SJCRH30 (cell line): ENCODE results near the gene PBX3. TPM values are rescaled to one million over a fixed set of nuclear protein-coding genes. Genes with fewer than 3 reads are reported as not detected.

Experiments
- DNase-seq, 2 experiments: peaks; one replicate each; pipeline ENCODE4 v3.0.0-alpha.2; 2015 to 2020
- H3K27ac ChIP-seq: fragments of 250-450 bp; sonication (Bioruptor Pico); 2 replicates; pipeline ENCODE4 v1.5.1; 2020; ENCODE audit warnings: mild to moderate bottlenecking, moderate library complexity
- H3K27me3 ChIP-seq: fragments of 250-450 bp; sonication (Bioruptor Pico); 2 replicates; pipeline ENCODE4 v1.5.1; 2020; ENCODE audit warnings: mild to moderate bottlenecking, moderate library complexity
- H3K36me3 ChIP-seq: fragments of 250-450 bp; sonication (Bioruptor Pico); 2 replicates; pipeline ENCODE4 v1.5.1; 2020; ENCODE audit warnings: mild to moderate bottlenecking, moderate library complexity
- H3K4me1 ChIP-seq: fragments of 250-450 bp; sonication (Bioruptor Pico); 2 replicates; pipeline ENCODE4 v1.5.1; 2020; ENCODE audit warnings: mild to moderate bottlenecking, moderate library complexity
- H3K4me3 ChIP-seq: fragments of 250-450 bp; sonication (Bioruptor Pico); 2 replicates; pipeline ENCODE4 v1.5.1; 2020; ENCODE audit warnings: mild to moderate bottlenecking, moderate library complexity
- H3K9me3 ChIP-seq: fragments of 250-450 bp; sonication (Bioruptor Pico); replicated peaks from 2 replicates; pipeline ENCODE4 v1.5.1; 2020; ENCODE audit warnings: mild to moderate bottlenecking, moderate library complexity
- total RNA-seq: library from RNA; depleted of rRNA; stranded (reverse); fragments of >200 nt; shearing (Covaris generic); gene quantifications from 2 replicates; pipeline ENCODE4 v1.2.3, GENCODE V29; 2014

PBX3 gene
- total RNA-seq, 1 experiment from 2014 or later: 75.9 TPM

GRCh38 chr9:125912667-125913066 is 165.5 kb downstream of the PBX3 start:
- DNase-seq: no peak
- Histone ChIP-seq H3K9me3 (no peaks in the 10 kb centered on the region), H3K4me3 (no peak overlapping the region), H3K27ac (no peak overlapping the region), H3K27me3 (no peaks in the 10 kb centered on the region), H3K4me1 (peaks cover 5% of the 10 kb centered on the region; the same call in 1 of the 2 replicates), H3K36me3 (0 out of 2 replicates have a peak, but pooled peaks cover 5% of the 10 kb centered on the region)

- no peak overlapping the region for H3K4me3 ChIP-seq
- 0 out of 2 replicates have a peak, but pooled peaks cover 5% of the 10 kb centered on the region for H3K36me3 ChIP-seq
- no peaks in the 10 kb centered on the region for H3K27me3 ChIP-seq
- H3K9me3 ChIP-seq: no peaks in the 10 kb centered on the region
- DNase-seq: no peak
- H3K4me1 ChIP-seq: peaks cover 5% of the 10 kb centered on the region; the same call in 1 of the 2 replicates
- no peak overlapping the region for H3K27ac ChIP-seq
Observed at GRCh38 chr9:125913551-125913950, 166.4 kb downstream of the PBX3 start.

DNA sequence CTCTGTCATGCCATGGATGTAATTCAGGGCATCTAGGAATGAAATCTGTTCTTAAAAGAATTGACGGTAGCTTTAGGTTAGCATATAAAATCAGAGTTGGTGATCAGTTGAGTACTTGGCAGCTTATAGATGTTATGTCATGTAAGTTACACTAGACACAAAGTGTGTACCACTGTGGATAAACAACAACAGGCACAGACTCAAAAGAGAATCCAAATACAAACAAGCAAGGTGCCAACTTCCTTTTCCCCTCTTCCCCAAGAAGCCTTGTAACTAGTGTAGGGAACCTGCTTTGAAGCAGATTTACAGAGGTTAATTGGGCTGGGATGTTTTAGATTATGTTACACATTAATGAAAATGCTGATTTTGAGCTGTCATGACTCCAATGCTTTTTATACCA is 167.2 kb downstream of the PBX3 start:
- Histone ChIP-seq H3K27me3 (no peaks in the 10 kb centered on the region), H3K4me3 (no peak overlapping the region), H3K4me1 (peaks cover 5% of the 10 kb centered on the region; the same call in 1 of the 2 replicates), H3K9me3 (no peaks in the 10 kb centered on the region), H3K36me3 (0 out of 2 replicates have a peak, but pooled peaks cover 5% of the 10 kb centered on the region), H3K27ac (no peak overlapping the region)
- DNase-seq: no peak

DNA sequence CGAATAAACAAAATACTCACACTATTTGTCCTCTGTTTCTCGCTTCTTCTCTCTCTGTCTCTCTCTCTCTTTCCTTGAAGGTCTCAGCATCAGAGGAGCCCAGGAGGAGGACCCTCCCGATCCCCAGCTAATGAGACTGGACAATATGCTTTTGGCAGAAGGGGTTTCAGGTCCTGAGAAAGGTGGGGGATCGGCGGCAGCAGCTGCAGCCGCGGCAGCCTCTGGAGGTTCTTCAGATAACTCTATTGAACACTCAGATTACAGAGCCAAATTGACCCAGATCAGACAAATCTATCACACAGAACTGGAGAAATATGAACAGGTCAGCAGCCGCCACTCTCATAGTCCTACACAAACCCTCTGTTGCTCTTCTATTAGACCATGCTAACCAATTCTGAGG is 168.4 kb downstream of the PBX3 start:
- H3K36me3 ChIP-seq: 0 out of 2 replicates have a peak, but pooled peaks cover 5% of the 10 kb centered on the region
- no peaks in the 10 kb centered on the region for H3K9me3 ChIP-seq
- H3K27ac ChIP-seq: no peak overlapping the region
- H3K27me3 ChIP-seq: no peaks in the 10 kb centered on the region
- H3K4me1 ChIP-seq: peaks cover 5% of the 10 kb centered on the region; the same call in 1 of the 2 replicates
- DNase-seq: no peak
- no peak overlapping the region for H3K4me3 ChIP-seq

- no peak overlapping the region for H3K27ac ChIP-seq
- H3K9me3 ChIP-seq: no peaks in the 10 kb centered on the region
- no peak for DNase-seq
- no peaks in the 10 kb centered on the region for H3K27me3 ChIP-seq
- H3K36me3 ChIP-seq: peaks cover 12% of the 10 kb centered on the region; the same call in 1 of the 2 replicates
- H3K4me3 ChIP-seq: no peak overlapping the region
- no peaks in the 10 kb centered on the region for H3K4me1 ChIP-seq
Observed at GRCh38 chr9:125919565-125919964, 172.4 kb downstream of the PBX3 start.

GRCh38 chr9:125920402-125920801 is 173.2 kb downstream of the PBX3 start:
- H3K36me3 ChIP-seq: peaks cover 13% of the 10 kb centered on the region; the same call in 1 of the 2 replicates
- DNase-seq: no peak
- no peaks in the 10 kb centered on the region for H3K27me3 ChIP-seq
- no peak overlapping the region for H3K27ac ChIP-seq
- H3K4me1 ChIP-seq: no peaks in the 10 kb centered on the region
- no peak overlapping the region for H3K4me3 ChIP-seq
- no peaks in the 10 kb centered on the region for H3K9me3 ChIP-seq

- no peaks in the 10 kb centered on the region for H3K9me3 ChIP-seq
- H3K27me3 ChIP-seq: no peaks in the 10 kb centered on the region
- no peaks in the 10 kb centered on the region for H3K4me1 ChIP-seq
- no peak overlapping the region for H3K27ac ChIP-seq
- H3K36me3 ChIP-seq: peaks cover 8% of the 10 kb centered on the region; the same call in 1 of the 2 replicates
- DNase-seq: no peak
- H3K4me3 ChIP-seq: no peak overlapping the region
Observed at GRCh38 chr9:125922854-125923253, 175.7 kb downstream of the PBX3 start.

- Histone ChIP-seq H3K27me3 (no peaks in the 10 kb centered on the region), H3K4me1 (no peaks in the 10 kb centered on the region), H3K9me3 (no peaks in the 10 kb centered on the region), H3K4me3 (no peak overlapping the region), H3K36me3 (peaks cover 8% of the 10 kb centered on the region; the same call in 1 of the 2 replicates), H3K27ac (no peak overlapping the region)
- DNase-seq: no peak
Observed at GRCh38 chr9:125924351-125924750, 177.2 kb downstream of the PBX3 start.

DNA sequence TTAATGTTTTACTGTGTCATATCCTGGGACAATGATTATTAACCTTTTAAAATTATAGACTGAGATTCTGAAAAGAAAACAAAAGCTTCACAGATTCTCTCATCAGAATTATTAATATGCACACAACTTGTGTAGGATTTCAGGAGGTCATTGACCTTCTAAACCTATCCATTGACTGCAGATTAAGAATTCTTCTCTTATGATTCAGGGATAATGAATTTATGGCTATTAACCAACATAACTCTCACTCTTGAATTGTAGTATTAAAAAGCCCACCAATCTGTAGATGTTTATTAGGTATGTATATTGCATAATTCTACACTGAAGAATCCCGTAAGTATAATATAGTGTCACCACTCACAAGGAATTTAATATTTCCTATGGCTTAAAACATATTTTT is 179.8 kb downstream of the PBX3 start:
- H3K4me3 ChIP-seq: no peak overlapping the region
- no peak for DNase-seq
- H3K27ac ChIP-seq: no peak overlapping the region
- no peaks in the 10 kb centered on the region for H3K27me3 ChIP-seq
- H3K4me1 ChIP-seq: peaks cover 6% of the 10 kb centered on the region
- H3K9me3 ChIP-seq: no peaks in the 10 kb centered on the region
- H3K36me3 ChIP-seq: peaks cover 10% of the 10 kb centered on the region

GRCh38 chr9:125929846-125930245 is 182.7 kb downstream of the PBX3 start:
- peaks cover 13% of the 10 kb centered on the region for H3K36me3 ChIP-seq
- H3K4me1 ChIP-seq: peaks cover 7% of the 10 kb centered on the region
- H3K4me3 ChIP-seq: no peak overlapping the region
- no peaks in the 10 kb centered on the region for H3K27me3 ChIP-seq
- DNase-seq: no peak
- no peak overlapping the region for H3K27ac ChIP-seq
- no peaks in the 10 kb centered on the region for H3K9me3 ChIP-seq

DNA sequence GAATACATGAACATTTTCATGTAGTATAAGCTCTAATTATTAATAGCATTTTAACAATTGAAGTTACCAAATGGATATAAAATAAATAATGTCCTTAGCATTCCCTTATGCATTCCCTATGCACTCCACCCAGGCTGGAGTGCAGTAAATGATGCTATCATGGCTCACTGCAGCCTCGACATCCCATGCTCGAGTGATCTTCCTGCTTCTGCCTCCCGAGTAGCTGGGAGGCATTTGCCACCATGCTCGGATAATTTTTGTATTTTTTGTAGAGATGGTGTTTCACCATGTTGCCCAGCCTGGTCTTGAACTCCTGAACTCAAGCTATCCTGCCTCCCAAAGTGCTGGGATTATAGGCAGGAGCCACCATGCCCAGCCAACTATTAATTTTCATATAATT is 184.0 kb downstream of the PBX3 start:
- H3K4me3 ChIP-seq: no peak overlapping the region
- H3K9me3 ChIP-seq: no peaks in the 10 kb centered on the region
- no peaks in the 10 kb centered on the region for H3K27me3 ChIP-seq
- H3K36me3 ChIP-seq: peaks cover 22% of the 10 kb centered on the region
- H3K4me1 ChIP-seq: peaks cover 7% of the 10 kb centered on the region
- DNase-seq: no peak
- no peak overlapping the region for H3K27ac ChIP-seq

- peak; percentile 49 to 62 for DNase-seq
- no peaks in the 10 kb centered on the region for H3K9me3 ChIP-seq
- H3K4me1 ChIP-seq: peaks cover 7% of the 10 kb centered on the region
- no peaks in the 10 kb centered on the region for H3K27me3 ChIP-seq
- no peak overlapping the region for H3K27ac ChIP-seq
- H3K4me3 ChIP-seq: no peak overlapping the region
- H3K36me3 ChIP-seq: peaks cover 30% of the 10 kb centered on the region
Observed at GRCh38 chr9:125932012-125932411, 184.8 kb downstream of the PBX3 start.

DNA sequence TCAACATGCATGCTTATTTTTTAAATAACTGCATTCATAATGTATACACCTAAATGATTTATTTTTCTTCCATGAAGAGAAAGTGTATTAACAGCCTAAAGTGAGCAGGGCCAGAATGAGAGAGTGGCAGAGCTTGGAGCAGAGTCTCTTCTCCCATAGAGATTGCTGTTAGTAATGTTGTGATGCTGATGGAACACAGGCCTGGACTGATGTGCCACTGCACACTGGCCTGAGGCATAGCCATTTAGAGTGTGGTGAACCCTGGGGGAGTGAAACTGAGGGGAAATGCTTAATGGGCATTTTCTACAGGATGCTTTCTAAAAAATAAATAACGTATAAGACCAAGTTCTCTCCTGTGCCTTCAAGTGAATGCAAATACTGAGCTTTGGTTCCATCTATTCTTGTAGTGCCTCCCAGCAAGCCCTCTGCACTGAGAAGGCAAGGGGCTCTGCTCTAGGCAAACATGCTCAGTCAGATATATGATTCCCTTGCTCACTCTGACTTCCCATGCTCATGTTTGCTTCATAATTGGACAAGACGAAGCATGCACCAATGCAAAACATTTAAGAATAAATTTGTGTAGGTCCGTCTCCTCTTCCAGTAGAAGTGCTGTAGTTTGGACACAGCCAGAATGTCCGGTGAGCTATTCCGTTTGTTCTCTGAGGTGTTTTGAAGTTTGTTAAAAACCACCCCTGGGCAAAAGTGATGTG is 185.7 kb downstream of the PBX3 start:
- H3K9me3 ChIP-seq: no peaks in the 10 kb centered on the region
- H3K27ac ChIP-seq: no peak overlapping the region
- no peaks in the 10 kb centered on the region for H3K27me3 ChIP-seq
- peaks cover 7% of the 10 kb centered on the region for H3K4me1 ChIP-seq
- H3K36me3 ChIP-seq: peaks cover 39% of the 10 kb centered on the region
- DNase-seq: no peak
- no peak overlapping the region for H3K4me3 ChIP-seq

DNA sequence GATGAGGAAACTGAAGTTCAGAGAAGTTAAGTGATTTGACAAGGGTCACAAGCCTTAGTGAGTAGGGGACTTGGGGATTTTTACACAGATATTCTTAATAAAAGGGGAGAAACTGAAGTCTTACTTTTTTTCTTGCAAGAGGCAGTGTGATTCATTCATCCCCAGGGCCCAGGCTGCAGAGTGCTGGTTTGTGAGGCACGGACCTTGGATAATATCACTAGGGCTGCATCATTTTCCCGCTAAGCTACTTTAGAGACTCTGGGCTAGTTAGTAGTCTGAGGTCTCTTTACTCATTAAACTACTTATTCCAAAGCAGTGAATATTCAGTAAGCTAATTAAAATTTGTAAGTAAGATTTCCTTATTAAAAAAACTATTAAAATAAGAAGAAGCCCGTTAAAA is 195.0 kb downstream of the PBX3 start:
- no peak for DNase-seq
- H3K4me3 ChIP-seq: no peak overlapping the region
- peaks cover 40% of the 10 kb centered on the region for H3K36me3 ChIP-seq
- H3K9me3 ChIP-seq: peaks cover 7% of the 10 kb centered on the region
- no peaks in the 10 kb centered on the region for H3K27me3 ChIP-seq
- no peaks in the 10 kb centered on the region for H3K4me1 ChIP-seq
- no peak overlapping the region for H3K27ac ChIP-seq

DNA sequence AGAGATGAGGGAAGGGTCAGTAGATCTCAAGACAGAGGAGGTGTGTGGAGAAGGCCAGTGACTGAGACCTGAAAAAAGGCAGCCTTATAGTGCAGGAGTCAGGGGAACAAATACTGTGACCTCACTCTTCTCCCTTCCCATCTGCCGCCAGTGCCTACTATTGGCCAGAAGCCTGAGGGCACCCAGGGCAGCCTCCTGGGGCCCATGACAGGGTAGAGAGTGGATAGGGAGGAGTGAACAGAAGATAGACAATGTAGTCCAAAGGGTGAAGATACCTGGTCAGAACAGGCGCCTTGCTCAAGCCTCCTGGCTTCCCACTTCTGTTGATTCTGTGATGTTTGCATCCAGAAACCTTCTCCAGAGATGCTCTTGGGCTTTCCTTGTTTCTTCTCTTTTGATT is 196.7 kb downstream of the PBX3 start:
- no peak overlapping the region for H3K27ac ChIP-seq
- H3K4me3 ChIP-seq: no peak overlapping the region
- no peak for DNase-seq
- H3K4me1 ChIP-seq: no peaks in the 10 kb centered on the region
- H3K36me3 ChIP-seq: peaks cover 29% of the 10 kb centered on the region
- no peaks in the 10 kb centered on the region for H3K27me3 ChIP-seq
- H3K9me3 ChIP-seq: peaks cover 7% of the 10 kb centered on the region

GRCh38 chr9:125946397-125946796 is 199.2 kb downstream of the PBX3 start:
- H3K27me3 ChIP-seq: no peaks in the 10 kb centered on the region
- H3K9me3 ChIP-seq: peaks cover 7% of the 10 kb centered on the region
- H3K27ac ChIP-seq: no peak overlapping the region
- peaks cover 15% of the 10 kb centered on the region for H3K36me3 ChIP-seq
- no peak overlapping the region for H3K4me3 ChIP-seq
- no peak for DNase-seq
- no peaks in the 10 kb centered on the region for H3K4me1 ChIP-seq
